K562 (cell line): ENCODE data around the gene SFSWAP. TPM values are rescaled to one million over a fixed set of nuclear protein-coding genes. Genes with fewer than 3 reads are reported as not detected.

Experiments used
- ATAC-seq: fragments of 200-7000 bp; cut with Tn5 transposase; 3 replicates; pipeline ENCODE4 v1.9.1; 2020; ENCODE audit warnings: moderate library complexity
- BruUV-seq: library from RNA; stranded (reverse); fragments of 400-500 nt; replicated peaks from 2 replicates; lab custom pipeline; 2021; lab: Mats Ljungman, UMichigan
- CTCF ChIA-PET: fragments of 300-600 bp; formaldehyde crosslinking; extraction: SDS; loops from one replicate; lab custom pipeline; 2021; ENCODE audit warnings: low intra/inter-chr PET ratio; lab: Yijun Ruan, JAX
- POLR2A ChIA-PET: fragments of 300-600, 350-650 bp; sonication (Branson Sonifier 250); formaldehyde crosslinking; extraction: SDS; loops from one replicate; lab custom pipeline; 2021; ENCODE audit warnings: antibody characterized with exemption, inconsistent platforms; lab: Yijun Ruan, JAX
- DNase-seq, 4 experiments: peaks; one replicate each; pipeline versions ENCODE4 v3.0.0 to v3.0.0-alpha.2; 2011 to 2018; ENCODE audit warnings: low spot score in 3 of 4, mixed read lengths in 3 of 4; ENCODE audit errors: extremely low read depth in 1 of 4
- FAIRE-seq: peaks from 2 replicates; lab custom pipeline; 2011; peaks lifted over from hg19 to GRCh38; lab: Jason Lieb, UNC
- H2AFZ ChIP-seq: 2 replicates; pipeline ENCODE4 v1.6.0; 2011; ENCODE audit warnings: low read depth, low read length, control low read depth, inconsistent platforms
- H3K27ac ChIP-seq: fragments of 200-600 bp; 3 replicates; pipeline ENCODE4 v1.8.0; 2011; ENCODE audit warnings: low read depth, mild to moderate bottlenecking, control low read depth, inconsistent platforms, low read length, moderate library complexity, mixed read lengths; ENCODE audit errors: extremely low read depth
- H3K27me3 ChIP-seq, 2 experiments: fragments of 300-600 bp in 1 of 2; 2 replicates in 1 of 2; 3 replicates in 1 of 2; pipeline versions ENCODE4 v1.6.0 to v1.8.0; 2011; ENCODE audit warnings: inconsistent platforms in 2 of 2, low read length in 2 of 2, mild to moderate bottlenecking in 1 of 2, mixed read lengths in 1 of 2, moderate library complexity in 1 of 2; ENCODE audit not compliant: control insufficient read depth in 2 of 2, insufficient read depth in 2 of 2
- H3K36me3 ChIP-seq: fragments of 300-600 bp; 3 replicates; pipeline ENCODE4 v1.8.0; 2011; ENCODE audit warnings: mild to moderate bottlenecking, low read length, inconsistent platforms; ENCODE audit not compliant: control insufficient read depth, insufficient read depth
- H3K4me1 ChIP-seq, 2 experiments: fragments of 200-600 bp in 1 of 2; replicated peaks in 1 of 2; 2 replicates in 1 of 2; 3 replicates in 1 of 2; pipeline versions ENCODE4 v1.5.1 to v1.8.0; 2011; ENCODE audit warnings: inconsistent platforms in 2 of 2, low read length in 2 of 2, mild to moderate bottlenecking in 1 of 2, mixed read lengths in 1 of 2, moderate library complexity in 1 of 2; ENCODE audit not compliant: control insufficient read depth in 2 of 2, insufficient read depth in 2 of 2
- H3K4me2 ChIP-seq: 2 replicates; pipeline ENCODE4 v1.6.1; 2011; ENCODE audit warnings: low read length, control low read depth, inconsistent platforms, mixed read lengths; ENCODE audit not compliant: insufficient read depth
- H3K4me3 ChIP-seq: fragments of 200-600 bp; sonication (generic), shearing (Covaris generic); 2 replicates; pipeline ENCODE4 v1.5.1; 2016; ENCODE audit warnings: control low read depth, inconsistent platforms
- H3K79me2 ChIP-seq: fragments of 200-600 bp; 3 replicates; pipeline ENCODE4 v1.8.0; 2011; ENCODE audit warnings: low read length, inconsistent platforms; ENCODE audit not compliant: control insufficient read depth, insufficient read depth
- H3K9ac ChIP-seq, 2 experiments: 2 replicates each; pipeline versions ENCODE4 v1.6.0 to v1.6.1; 2011; ENCODE audit warnings: low read depth in 2 of 2, low read length in 2 of 2, control low read depth in 1 of 2, inconsistent platforms in 1 of 2, mild to moderate bottlenecking in 1 of 2, mixed read lengths in 1 of 2; ENCODE audit not compliant: insufficient read depth in 1 of 2
- H3K9me1 ChIP-seq: one replicate; pipeline ENCODE4 v1.6.0; 2011; ENCODE audit warnings: inconsistent platforms, mild to moderate bottlenecking, low read length, moderate library complexity; ENCODE audit not compliant: control insufficient read depth, insufficient read depth
- H3K9me3 ChIP-seq: replicated peaks from 2 replicates; pipeline ENCODE4 v1.5.1; 2011; ENCODE audit warnings: low read depth, low read length, inconsistent platforms; ENCODE audit not compliant: control insufficient read depth, insufficient read depth
- H4K20me1 ChIP-seq: replicated peaks from 2 replicates; pipeline ENCODE4 v1.6.1; 2011; ENCODE audit warnings: low read length, inconsistent platforms, mixed read lengths; ENCODE audit not compliant: control insufficient read depth, insufficient read depth
- NCOR1 ChIP-seq: fragments of 450-650 bp; IDR thresholded peaks from 2 replicates; pipeline ENCODE4 v1.6.1; 2016; ENCODE audit warnings: mild to moderate bottlenecking, moderate library complexity
- POLR2H ChIP-seq: IDR thresholded peaks from 2 replicates; pipeline ENCODE4 v1.6.1; 2016; ENCODE audit warnings: missing genetic modification characterization, low read depth, mild to moderate bottlenecking, control low read depth, missing compliant biosample characterization, moderate library complexity
- POU5F1 ChIP-seq: fragments of 150-350 bp; IDR thresholded peaks from 2 replicates; pipeline ENCODE4 v1.6.1; 2014; ENCODE audit warnings: borderline replicate concordance, low read length, low read depth, mild to moderate bottlenecking; ENCODE audit not compliant: partially characterized antibody
- RFX1 ChIP-seq: fragments of 450-650 bp; IDR thresholded peaks from 2 replicates; pipeline ENCODE4 v1.6.1; 2016; ENCODE audit warnings: mild to moderate bottlenecking, moderate library complexity
- SMARCB1 ChIP-seq: IDR thresholded peaks from 2 replicates; pipeline ENCODE4 v1.6.1; 2011; ENCODE audit warnings: improper control_type of control experiment, low read depth; ENCODE audit not compliant: insufficient read length
- TARDBP ChIP-seq: fragments of 450-650 bp; IDR thresholded peaks from 2 replicates; pipeline ENCODE4 v1.6.1; 2016
- ZBTB49 ChIP-seq: sonication (generic); formaldehyde crosslinking; IDR thresholded peaks from 2 replicates; pipeline ENCODE4 v1.8.0; 2022; ENCODE audit warnings: missing genetic modification reagents, mild to moderate bottlenecking, borderline replicate concordance
- ZNF311 ChIP-seq: fragments of 250-450 bp; sonication (Bioruptor Pico); IDR thresholded peaks from 2 replicates; pipeline ENCODE4 v1.4.0; 2020; ENCODE audit warnings: mild to moderate bottlenecking, moderate library complexity
- WGBS: fragments of 100-300 bp; shearing (Covaris generic); methylation state at CpG from one replicate; pipeline ENCODE4 v1.1.6; 2016; ENCODE audit warnings: low coverage, mixed read lengths; ENCODE audit not compliant: insufficient coverage; ENCODE audit errors: missing lambda C conversion rate; 5-methylcytosine and 5-hydroxymethylcytosine counted together
- in situ Hi-C: fragments of 300-500 bp; cut with MboI; formaldehyde crosslinking; loops from 4 replicates; pipeline ENCODE4 v1.15.0; 2018; ENCODE audit warnings: inconsistent platforms, mixed read lengths
- intact Hi-C: fragments of 100-400 bp; cut with micrococcal nuclease; formaldehyde crosslinking; loops from 2 replicates; pipeline ENCODE4 v1.14.2; 2022
- polyA plus RNA-seq, 8 experiments: library from polyadenylated mRNA; depleted of rRNA in 4 of 8; stranded (reverse) in 5 of 8; unstranded in 3 of 8; fragments of >200 nt; fragmentation: Nextera tagmentation in 2 of 8; fragmentation: Illumina TruSeq in 1 of 8; extraction: Ambion mirVana in 2 of 8; extraction: Trizol in 1 of 8; gene quantifications; 2 replicates each; pipeline versions ENCODE4 v1.2.1 to v1.2.3, GENCODE V29; 2011 to 2014; ENCODE audit warnings: inconsistent platforms in 1 of 8, missing spikeins in 1 of 8
- total RNA-seq, 7 experiments: library from RNA; depleted of rRNA in 6 of 7; stranded (reverse); fragments of >200 nt in 6 of 7; fragmentation: Illumina TruSeq in 2 of 7; extraction: Trizol in 2 of 7; gene quantifications; 2 replicates each; pipeline versions ENCODE4 v1.2.1 to v1.2.3, GENCODE V29; 2011 to 2021; ENCODE audit warnings: low replicate concordance in 1 of 7
- TF ChIP-seq, protein P1 (sequence below): fragments of 450-650 bp; IDR thresholded peaks from 2 replicates; pipeline ENCODE4 v1.6.1; 2016; ENCODE audit warnings: missing biosample characterization, missing genetic modification characterization
- TF ChIP-seq, protein P2 (sequence below): fragments of 150-350 bp; conservative IDR thresholded peaks from 2 replicates; pipeline ENCODE4 v1.6.1; 2014; ENCODE audit warnings: low read length
- TF ChIP-seq, protein P3 (sequence below), 2 experiments: fragments of 250-450 bp in 1 of 2; fragments of 450-650 bp in 1 of 2; sonication (Bioruptor Pico) in 1 of 2; IDR thresholded peaks; 2 replicates each; pipeline versions ENCODE4 v1.6.1 to v1.8.0; 2016 to 2021; ENCODE audit warnings: mild to moderate bottlenecking in 2 of 2, moderate library complexity in 2 of 2, missing compliant biosample characterization in 1 of 2, missing genetic modification characterization in 1 of 2

SFSWAP gene
- total and polyA plus RNA-seq, 9 of the 15 experiments (the other 6 are each of a cell fraction or from before 2014, with no cell fraction given): 2.4 to 60.4 (median 32.6) TPM

DNA sequence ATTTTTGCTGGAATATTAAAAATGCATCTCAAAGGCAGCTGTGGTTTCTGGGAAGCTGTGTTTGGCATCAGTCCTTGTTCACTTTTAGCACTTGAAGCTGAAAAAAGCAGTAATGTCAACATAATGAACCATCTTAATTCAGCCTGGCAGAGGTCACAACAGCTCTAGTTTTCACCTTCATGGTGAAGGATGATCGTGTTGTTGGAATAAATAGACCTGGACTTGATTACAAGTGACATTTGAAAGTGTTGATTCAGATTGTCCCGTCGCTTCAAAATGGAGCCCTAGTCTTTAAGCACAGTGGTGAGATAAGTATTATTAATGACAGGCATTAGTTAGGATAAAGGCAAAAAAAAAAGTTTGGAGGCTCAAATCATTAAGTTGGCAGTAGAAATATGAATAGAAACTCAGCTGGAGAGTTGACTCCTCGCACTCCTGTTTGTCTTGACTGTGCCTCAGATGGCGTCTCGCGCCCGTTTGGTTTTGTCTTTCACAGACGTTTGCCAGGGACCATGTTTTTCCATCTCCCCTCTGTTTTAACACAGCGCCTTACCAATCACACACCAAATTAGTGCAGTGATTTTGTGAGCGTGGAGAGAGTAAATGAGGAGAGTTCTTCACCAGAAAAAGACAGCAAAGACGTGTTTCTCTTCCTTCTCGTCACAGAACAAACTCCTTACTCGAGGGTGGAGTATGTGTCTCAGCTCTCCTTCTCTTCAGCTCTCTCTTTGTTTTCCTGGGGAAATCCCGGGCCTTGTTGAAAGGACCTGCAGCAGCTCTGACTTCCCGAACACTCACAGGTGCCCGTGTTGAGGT, 63.9 kb downstream of the SFSWAP start (continued):
- TF ChIP-seq, protein P1, sequence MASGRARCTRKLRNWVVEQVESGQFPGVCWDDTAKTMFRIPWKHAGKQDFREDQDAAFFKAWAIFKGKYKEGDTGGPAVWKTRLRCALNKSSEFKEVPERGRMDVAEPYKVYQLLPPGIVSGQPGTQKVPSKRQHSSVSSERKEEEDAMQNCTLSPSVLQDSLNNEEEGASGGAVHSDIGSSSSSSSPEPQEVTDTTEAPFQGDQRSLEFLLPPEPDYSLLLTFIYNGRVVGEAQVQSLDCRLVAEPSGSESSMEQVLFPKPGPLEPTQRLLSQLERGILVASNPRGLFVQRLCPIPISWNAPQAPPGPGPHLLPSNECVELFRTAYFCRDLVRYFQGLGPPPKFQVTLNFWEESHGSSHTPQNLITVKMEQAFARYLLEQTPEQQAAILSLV: no peak
- TF ChIP-seq, protein P2, sequence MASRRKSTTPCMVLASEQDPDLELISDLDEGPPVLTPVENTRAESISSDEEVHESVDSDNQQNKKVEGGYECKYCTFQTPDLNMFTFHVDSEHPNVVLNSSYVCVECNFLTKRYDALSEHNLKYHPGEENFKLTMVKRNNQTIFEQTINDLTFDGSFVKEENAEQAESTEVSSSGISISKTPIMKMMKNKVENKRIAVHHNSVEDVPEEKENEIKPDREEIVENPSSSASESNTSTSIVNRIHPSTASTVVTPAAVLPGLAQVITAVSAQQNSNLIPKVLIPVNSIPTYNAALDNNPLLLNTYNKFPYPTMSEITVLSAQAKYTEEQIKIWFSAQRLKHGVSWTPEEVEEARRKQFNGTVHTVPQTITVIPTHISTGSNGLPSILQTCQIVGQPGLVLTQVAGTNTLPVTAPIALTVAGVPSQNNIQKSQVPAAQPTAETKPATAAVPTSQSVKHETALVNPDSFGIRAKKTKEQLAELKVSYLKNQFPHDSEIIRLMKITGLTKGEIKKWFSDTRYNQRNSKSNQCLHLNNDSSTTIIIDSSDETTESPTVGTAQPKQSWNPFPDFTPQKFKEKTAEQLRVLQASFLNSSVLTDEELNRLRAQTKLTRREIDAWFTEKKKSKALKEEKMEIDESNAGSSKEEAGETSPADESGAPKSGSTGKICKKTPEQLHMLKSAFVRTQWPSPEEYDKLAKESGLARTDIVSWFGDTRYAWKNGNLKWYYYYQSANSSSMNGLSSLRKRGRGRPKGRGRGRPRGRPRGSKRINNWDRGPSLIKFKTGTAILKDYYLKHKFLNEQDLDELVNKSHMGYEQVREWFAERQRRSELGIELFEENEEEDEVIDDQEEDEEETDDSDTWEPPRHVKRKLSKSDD: no peak

- WGBS: 91% methylated on average over 16 of the region's 17 CpGs
- no TSS peak for BruUV-seq
- CTCF ChIA-PET: no interaction called here
- Histone ChIP-seq H3K27ac (no peak overlapping the region), H3K9me3 (no peaks in the 10 kb centered on the region), H2AFZ (no peak overlapping the region), H4K20me1 (no peaks in the 10 kb centered on the region), H3K4me1 (peaks cover 0 to 3% of the 10 kb centered on the region in 2 experiments; a peak in 1 of 5 replicates), H3K4me2 (no peak overlapping the region), H3K4me3 (no peak overlapping the region), H3K9me1 (no peaks in the 10 kb centered on the region), H3K9ac (no peak overlapping the region), H3K79me2 (no peaks in the 10 kb centered on the region), H3K36me3 (peaks cover 80% of the 10 kb centered on the region), H3K27me3 (no peaks in the 10 kb centered on the region)
- DNase-seq (no peak), ATAC-seq (no peak), FAIRE-seq (no peak)
- POLR2A ChIA-PET: interaction anchor here (0.6 to 1.6 kb wide), 3 partner anchors 9 to 22 kb away, joined by 3 to 5 read pairs (median 4); no protein-coding TSS in a partner anchor
- intact Hi-C loops: no loop called here
- in situ Hi-C loops: no loop called here
- TF ChIP-seq ZNF311 (no peak), NCOR1 (no peak), RFX1 (no peak), TARDBP (no peak), POU5F1 (no peak), POLR2H (tag) (no peak), SMARCB1 (no peak), ZBTB49 (no peak)
- TF ChIP-seq, protein P3, sequence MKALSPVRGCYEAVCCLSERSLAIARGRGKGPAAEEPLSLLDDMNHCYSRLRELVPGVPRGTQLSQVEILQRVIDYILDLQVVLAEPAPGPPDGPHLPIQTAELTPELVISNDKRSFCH (CRISPR knock-in tag; IDR thresholded peaks at IDR 0.05): no peak
- TF ChIP-seq, protein P3 (tag; IDR thresholded peaks at IDR 0.05): no peak
These were observed 64.7 kb downstream of the SFSWAP start for GRCh38 chr12:131775392-131776236.
